Activated CD8-positive, alpha-beta memory T cell treated with anti-CD3 and anti-CD28 coated beads for 24 hours (primary cell): ENCODE data around the gene IL16.
"Not testable (repeated sequence)": the region's sequence is repeated elsewhere in the genome, so short reads cannot be mapped to it uniquely, and the experiment has no call there.

Experiments
- DNase-seq: peaks from one replicate; pipeline ENCODE4 v3.0.0-alpha.2; 2020

IL16 gene

DNA sequence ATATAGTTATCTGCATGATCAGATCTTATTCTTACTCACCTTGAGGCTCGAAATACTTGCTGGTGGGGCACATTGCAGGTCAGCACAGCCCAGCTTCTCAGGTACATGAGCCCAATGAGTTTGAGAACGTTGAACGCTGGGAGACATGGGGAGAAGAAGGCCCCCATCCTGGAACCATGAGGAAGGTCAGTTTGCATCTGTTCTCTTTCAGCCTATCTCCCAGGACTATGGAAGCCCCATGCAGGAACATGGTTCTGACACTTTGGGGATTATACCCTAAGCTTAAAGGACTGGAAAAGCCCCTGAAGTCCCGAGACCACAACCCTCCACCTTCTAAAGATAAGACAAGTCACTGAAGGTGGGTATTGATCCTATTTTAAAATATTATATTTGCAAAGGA is 144.7 kb downstream of the IL16 start:
- DNase-seq, result no peak

DNA sequence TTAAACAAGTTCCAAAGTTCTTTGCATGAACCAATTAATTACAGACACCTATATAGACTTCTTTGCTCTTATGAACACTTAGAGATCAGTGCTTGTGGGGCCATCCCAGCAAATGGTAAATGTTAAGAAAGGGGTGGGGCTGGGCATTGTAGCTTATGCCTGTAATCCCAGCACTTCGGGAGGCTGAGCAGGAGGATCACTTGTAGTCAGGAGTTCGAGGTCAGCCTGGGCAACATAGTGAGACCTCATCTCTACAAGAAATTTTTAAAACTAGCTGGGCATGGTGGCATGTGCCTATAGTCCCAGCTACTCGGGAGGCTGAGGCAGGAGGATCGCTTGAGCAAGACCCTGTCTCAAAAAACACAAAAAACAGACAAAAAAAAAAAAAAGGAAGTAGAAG is 146.7 kb downstream of the IL16 start:
- no peak for DNase-seq

DNA sequence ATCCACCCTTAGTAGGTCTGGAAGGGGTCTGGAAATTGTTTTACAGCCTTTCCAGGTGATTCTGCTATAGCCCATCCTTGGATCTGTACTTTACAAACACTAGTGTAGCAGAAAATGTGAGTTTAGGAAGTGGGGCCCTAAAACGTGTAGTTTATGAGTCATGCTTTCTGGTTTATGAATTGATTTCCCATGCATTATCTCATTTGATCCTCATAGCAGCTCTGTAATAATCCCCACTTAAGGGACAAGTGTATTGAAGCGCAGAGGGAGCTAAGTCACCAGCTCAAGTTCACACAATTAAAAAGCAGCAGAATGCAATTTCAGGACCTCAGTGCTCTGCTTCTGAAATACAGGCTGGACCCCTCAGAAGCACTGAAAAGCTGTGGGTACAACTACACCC is 149.9 kb downstream of the IL16 start:
- DNase-seq, result no peak

DNA sequence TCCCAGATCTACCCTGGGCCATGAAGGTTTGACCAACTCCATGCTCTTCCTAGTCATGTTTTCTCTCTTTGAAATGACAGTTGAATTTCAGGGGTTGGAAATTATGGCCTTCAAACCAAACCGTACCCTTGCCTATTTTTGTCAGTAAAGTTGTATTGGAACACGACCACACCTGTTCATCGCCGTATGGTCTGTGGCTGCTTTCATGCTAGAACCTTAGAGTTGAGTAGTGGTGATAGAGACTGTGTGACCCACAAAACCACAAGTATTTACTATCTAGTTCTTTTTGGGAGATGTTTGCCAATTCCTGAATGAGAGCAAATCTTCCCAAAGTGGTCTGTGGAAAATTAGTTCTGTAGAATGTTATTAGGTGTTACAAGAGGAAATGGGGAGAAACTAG is 151.2 kb downstream of the IL16 start:
- DNase-seq, result no peak

DNA sequence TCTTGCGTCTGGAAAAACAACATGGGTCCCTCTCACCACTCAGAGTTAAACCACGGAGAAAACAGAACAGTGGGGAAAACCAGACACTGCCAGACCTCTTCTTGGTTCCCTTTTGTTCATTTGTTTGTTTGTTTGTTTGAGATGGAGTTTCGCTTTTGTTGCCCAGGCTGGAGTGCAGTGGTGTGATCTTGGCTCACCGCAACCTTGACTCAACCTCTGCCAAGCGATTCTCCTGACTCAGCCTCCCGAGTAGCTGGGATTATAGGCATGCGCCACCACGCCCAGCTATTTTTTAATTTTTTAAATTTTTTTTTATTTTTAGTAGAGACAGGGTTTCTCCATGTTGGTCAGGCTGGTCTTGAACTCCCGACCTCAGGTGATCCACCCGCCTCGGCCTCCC is 152.0 kb downstream of the IL16 start:
- DNase-seq, result not testable (repeated sequence)

DNA sequence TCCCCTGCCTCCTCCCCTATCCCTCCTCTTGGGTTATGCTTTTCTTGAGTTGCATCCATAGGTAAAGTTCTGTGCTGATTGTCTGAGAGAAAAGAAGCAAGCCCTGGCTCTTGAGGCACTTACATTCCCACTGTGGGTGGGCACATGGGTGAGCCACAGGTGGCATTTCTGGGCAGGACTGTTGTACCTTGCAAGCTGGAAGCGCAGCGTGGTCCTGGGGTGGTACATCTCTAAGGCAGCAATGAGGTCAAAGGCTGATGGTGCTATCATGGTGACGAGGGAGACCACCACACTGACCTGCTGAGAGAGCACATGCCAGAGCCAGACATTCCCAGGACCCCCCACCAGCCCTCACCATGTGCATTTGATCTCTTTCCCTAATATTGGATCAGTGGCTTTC is 152.6 kb downstream of the IL16 start:
- no peak for DNase-seq

DNA sequence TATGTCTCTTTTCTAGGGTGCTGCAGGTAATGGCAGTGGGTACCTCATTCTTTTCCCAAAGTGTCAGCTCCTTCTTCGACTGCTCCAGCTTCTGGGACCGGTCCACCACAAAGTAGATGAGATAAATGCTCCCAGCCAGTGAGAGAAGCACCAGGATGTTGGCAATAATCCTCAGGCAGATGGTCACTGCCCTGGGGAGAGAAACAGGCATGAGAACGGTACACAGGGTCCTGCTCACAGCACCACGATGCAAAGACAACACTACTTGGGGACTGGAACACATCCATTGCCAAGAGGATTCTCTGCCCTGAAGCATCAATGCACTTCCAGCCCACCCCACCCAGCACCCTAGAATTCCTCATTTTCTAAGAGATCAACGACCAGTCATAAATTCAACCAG is 155.0 kb downstream of the IL16 start:
- no peak for DNase-seq

DNA sequence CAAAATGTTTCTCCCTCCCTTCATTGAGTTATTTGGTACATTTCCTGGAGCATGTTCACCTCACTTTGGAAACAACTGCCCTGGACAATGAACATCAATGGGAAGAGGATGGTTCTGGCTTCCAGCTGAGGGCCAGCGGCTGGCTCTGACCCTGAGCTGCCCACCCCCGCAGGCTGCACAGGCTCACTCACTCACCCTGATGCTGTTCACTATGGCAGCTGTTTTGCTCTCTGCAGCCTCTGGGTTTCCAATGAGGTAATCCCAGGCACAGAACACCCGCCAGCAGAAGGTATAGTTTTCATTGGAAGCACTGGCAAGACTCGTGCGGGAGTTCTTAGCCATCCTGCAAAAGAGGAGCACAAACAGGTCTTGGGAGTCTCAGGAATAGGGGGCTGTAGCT is 159.6 kb downstream of the IL16 start:
- DNase-seq, result no peak

DNA sequence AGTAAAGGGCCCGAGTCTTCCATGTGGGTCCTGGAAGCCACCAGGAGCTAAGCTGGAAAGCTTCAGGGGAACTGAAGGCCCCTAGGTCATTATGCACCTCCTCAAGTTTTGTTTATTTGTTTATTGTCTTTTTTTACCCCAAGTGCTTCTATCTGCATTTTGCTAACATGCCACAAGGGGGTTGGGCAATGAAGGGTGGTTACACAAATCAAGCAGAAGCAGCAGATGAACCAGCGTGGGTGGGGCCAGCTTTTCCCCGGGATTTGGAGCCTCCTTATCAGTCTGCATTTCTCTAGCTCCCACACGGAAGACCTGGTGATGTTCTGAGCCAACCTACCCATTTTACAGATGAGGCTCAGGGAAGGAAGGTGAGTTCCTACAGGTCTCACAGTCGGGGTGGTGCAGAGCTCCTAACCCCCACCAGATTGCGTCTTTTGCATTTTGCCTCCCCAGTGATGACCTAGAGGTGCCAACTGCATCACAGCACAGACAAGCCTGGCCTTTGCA is 160.6 kb downstream of the IL16 start:
- no peak for DNase-seq

DNA sequence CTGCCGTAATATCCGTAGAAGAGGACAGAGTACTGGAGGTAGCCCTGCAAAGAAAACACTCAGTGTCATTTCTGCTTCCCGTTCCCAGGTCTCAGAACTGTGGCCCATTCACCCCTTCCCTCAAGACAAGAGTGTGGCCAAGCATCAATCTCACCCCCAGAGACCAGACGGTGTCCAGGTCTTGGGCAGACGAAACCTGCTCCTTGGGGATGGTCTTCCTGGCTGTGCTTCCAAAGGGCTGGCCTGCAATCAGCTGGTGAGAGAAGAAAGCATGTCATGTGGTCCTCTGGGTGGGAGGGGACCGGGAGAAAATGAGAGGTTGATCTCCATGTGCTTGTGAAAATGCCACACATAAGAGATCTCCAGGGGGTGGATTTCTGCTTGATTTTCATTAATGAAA is 161.6 kb downstream of the IL16 start:
- DNase-seq, result no peak

DNA sequence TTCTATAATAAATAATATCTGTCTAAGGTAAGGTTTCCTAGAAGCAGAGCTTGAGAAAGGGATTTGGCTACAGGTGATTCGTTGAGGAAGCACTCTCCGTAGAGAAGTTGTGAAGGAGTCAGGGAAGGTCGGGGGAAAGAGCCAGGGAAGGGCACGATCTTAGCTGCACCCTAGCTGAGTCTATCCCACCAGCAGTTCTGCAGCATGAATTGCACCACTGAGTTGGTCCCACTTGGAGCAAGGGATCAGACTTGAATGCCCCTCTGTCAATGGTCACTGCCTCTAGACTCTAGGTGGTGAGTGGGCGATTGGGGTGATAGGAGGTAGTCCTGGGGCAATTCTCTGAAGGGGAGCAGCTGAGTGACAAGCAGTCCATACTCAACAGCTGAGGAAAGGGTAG is 163.8 kb downstream of the IL16 start:
- DNase-seq, result no peak

DNA sequence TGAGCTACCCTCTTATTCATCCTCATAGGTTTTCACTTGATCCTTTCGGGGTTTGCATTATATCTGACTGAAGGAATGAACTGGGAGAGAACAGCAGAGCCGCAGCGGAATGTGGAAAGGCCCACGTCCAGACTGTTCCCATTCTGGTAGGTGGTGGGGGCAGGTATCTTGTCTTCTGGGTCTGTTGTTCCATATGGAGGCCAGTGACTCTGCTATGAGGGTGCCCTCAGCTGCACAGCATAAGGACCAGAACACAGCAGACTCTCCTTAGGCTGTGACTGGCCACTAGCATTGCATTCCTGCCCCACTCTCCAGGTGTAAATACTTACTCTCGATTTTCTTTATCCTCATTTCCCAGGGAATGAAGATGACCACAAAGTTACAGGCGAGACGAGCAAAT is 165.2 kb downstream of the IL16 start:
- DNase-seq, result no peak

DNA sequence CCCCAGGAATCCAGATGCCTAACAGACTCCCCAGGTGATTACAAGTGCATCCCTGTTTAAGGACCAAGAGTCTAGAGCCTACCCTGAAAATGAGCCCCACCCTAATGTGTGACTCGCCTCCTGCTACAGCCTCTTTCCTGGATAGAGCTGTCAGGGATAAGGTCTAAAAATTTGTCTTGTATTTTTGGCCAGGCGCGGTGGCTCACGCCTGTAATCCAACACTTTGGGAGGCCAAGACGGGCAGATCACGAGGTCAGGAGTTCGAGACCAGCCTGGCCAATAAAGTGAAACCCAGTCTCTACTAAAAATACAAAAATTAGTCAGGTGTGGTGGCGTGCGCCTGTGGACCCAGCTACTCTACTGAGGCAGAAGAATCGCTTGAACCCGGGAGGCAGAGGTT is 166.1 kb downstream of the IL16 start:
- no peak for DNase-seq

DNA sequence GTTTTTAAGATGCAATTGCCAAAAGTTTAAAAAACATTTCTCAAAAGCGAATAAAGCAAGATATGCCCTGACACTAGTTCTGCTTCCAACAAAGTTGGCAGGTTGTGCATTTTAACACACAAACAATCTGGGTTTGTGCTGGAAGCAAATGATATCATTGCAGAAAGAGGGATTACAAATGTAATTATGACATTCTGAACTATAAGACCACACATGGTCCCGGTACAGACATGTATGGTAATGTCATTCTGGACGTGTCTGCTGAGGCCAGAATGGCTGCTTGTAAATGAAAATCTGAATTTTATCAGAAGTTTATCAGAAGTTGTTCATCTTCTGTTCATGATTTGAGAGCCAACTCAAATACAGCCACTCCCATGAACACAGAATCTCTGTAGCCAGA is 166.6 kb downstream of the IL16 start:
- DNase-seq, result no peak
